Measurements from ENCODE around the gene STAU1. TPM values are rescaled to one million over a fixed set of nuclear protein-coding genes. Genes with fewer than 3 reads are reported as not detected.

The STAU1 gene
- polyA plus RNA-seq, 1 donor (not counting 4 experiments of a cell fraction or from before 2014, with no cell fraction given), result 55.3 TPM

DNA sequence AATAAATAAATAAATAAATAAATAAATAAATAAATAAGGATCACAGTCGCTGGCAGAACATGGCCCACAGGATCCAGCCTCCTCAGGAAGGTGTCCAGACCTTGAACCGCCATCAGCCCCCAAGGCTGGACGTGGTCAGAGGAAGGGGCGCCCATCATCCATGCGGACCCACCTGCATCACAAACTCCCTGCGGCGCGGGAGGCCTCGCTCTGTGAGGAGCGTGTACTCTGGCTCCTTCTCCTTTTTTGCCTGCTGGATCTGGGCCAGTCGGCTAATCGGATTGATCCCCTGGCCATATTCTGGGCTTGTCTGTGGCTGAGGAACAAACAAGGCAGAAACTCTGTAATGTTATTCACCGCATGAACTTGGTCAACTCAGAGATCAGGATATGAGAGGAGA is 65.2 kb downstream of the STAU1 start:
- Histone ChIP-seq H3K36me3 (ENCODE audit: control insufficient read depth in 2 of 2, extremely low read depth in 1 of 2, insufficient read depth in 2 of 2, low read length in 2 of 2) (peaks cover 29 to 31% of the 10 kb centered on the region in 2 experiments), H3K27ac (ENCODE audit: control insufficient read depth, insufficient read depth, low read length) (no peak overlapping the region), H3K9ac (ENCODE audit: control insufficient read depth, extremely low read depth, insufficient read depth, low read length) (no peak overlapping the region), H2AFZ (ENCODE audit: control insufficient read depth, low read length) (no peak overlapping the region), H3K4me1 (ENCODE audit: control insufficient read depth, extremely low read depth, insufficient read depth, low read length) (peaks cover 2% of the 10 kb centered on the region), H3K9me1 (ENCODE audit: control insufficient read depth, extremely low read depth, insufficient read depth, low read length) (no peaks in the 10 kb centered on the region), H3K9me3 (ENCODE audit: control insufficient read depth, low read depth, low read length) (no peaks in the 10 kb centered on the region), H3K4me3 (ENCODE audit: control insufficient read depth in 2 of 3, extremely low read depth in 1 of 3, insufficient read depth in 2 of 3, low read depth in 1 of 3, low read length in 3 of 3) (no peak overlapping the region), H3K27me3 (ENCODE audit: control insufficient read depth, extremely low read depth, insufficient read depth, low read length) (no peaks in the 10 kb centered on the region), H3K79me2 (ENCODE audit: control insufficient read depth, insufficient read depth, low read length) (no peaks in the 10 kb centered on the region), H4K20me1 (ENCODE audit: control insufficient read depth, extremely low read depth, insufficient read depth, low read length) (no peaks in the 10 kb centered on the region), H3K4me2 (ENCODE audit: control insufficient read depth, extremely low read depth, insufficient read depth, low read depth, low read length) (no peak overlapping the region)
- dilution Hi-C loops (cut with MboI; ENCODE audit: extremely low pct_ligation_motif_present, low sequenced_read_pairs), result no loop called here
- TF ChIP-seq, protein P1, sequence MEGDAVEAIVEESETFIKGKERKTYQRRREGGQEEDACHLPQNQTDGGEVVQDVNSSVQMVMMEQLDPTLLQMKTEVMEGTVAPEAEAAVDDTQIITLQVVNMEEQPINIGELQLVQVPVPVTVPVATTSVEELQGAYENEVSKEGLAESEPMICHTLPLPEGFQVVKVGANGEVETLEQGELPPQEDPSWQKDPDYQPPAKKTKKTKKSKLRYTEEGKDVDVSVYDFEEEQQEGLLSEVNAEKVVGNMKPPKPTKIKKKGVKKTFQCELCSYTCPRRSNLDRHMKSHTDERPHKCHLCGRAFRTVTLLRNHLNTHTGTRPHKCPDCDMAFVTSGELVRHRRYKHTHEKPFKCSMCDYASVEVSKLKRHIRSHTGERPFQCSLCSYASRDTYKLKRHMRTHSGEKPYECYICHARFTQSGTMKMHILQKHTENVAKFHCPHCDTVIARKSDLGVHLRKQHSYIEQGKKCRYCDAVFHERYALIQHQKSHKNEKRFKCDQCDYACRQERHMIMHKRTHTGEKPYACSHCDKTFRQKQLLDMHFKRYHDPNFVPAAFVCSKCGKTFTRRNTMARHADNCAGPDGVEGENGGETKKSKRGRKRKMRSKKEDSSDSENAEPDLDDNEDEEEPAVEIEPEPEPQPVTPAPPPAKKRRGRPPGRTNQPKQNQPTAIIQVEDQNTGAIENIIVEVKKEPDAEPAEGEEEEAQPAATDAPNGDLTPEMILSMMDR (optimal IDR thresholded peaks at IDR 0.05 in 1 of 3, IDR thresholded peaks at IDR 0.05 in 1 of 3, conservative IDR thresholded peaks at IDR 0.05 in 1 of 3; ENCODE audit: extremely low read depth in 1 of 3, insufficient read depth in 2 of 3, low read length in 3 of 3), result no peak
- no peak for TF ChIP-seq EZH2 (IDR thresholded peaks at IDR 0.05; ENCODE audit: low read length)
- FAIRE-seq (no peak), DNase-seq (ENCODE audit: low read depth, low spot score) (no peak)

DNA sequence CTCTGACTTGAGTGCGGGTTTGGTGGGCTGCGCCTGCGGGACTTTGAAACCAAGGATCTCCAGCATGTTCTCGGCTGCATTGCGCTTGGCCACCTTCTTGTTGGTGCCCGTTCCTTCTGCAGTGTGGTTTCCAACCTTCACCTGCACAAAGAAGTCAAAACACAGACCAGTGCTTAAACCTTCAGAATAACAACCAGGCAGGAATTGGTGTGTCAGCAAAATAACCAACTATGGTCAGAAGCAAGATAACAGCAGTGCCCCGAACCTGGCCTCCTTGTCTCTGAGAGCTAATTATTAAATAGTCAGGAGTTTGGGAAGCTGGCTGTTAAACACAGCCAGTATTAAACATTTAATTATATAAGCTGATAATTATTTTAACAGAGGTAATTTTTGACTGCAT is 68.1 kb downstream of the STAU1 start:
- no peak for TF ChIP-seq EZH2 (IDR thresholded peaks at IDR 0.05; ENCODE audit: low read length)
- TF ChIP-seq, protein P1 (optimal IDR thresholded peaks at IDR 0.05 in 1 of 3, IDR thresholded peaks at IDR 0.05 in 1 of 3, conservative IDR thresholded peaks at IDR 0.05 in 1 of 3; ENCODE audit: extremely low read depth in 1 of 3, insufficient read depth in 2 of 3, low read length in 3 of 3), result no peak
- DNase-seq (ENCODE audit: low read depth, low spot score) (no peak), FAIRE-seq (no peak)
- no peak overlapping the region for H3K4me3 ChIP-seq (ENCODE audit: control insufficient read depth in 2 of 3, extremely low read depth in 1 of 3, insufficient read depth in 2 of 3, low read depth in 1 of 3, low read length in 3 of 3)
- dilution Hi-C loops (cut with MboI; ENCODE audit: extremely low pct_ligation_motif_present, low sequenced_read_pairs), result no loop called here
- H3K9me3 ChIP-seq (ENCODE audit: control insufficient read depth, low read depth, low read length), result no peaks in the 10 kb centered on the region
- H3K36me3 ChIP-seq (ENCODE audit: control insufficient read depth in 2 of 2, extremely low read depth in 1 of 2, insufficient read depth in 2 of 2, low read length in 2 of 2), result peaks cover 41 to 49% of the 10 kb centered on the region in 2 experiments
- peaks cover 2% of the 10 kb centered on the region for H3K4me1 ChIP-seq (ENCODE audit: control insufficient read depth, extremely low read depth, insufficient read depth, low read length)
- H3K4me2 ChIP-seq (ENCODE audit: control insufficient read depth, extremely low read depth, insufficient read depth, low read depth, low read length), result no peak overlapping the region
- H2AFZ ChIP-seq (ENCODE audit: control insufficient read depth, low read length), result no peak overlapping the region
- H3K79me2 ChIP-seq (ENCODE audit: control insufficient read depth, insufficient read depth, low read length), result no peaks in the 10 kb centered on the region
- H4K20me1 ChIP-seq (ENCODE audit: control insufficient read depth, extremely low read depth, insufficient read depth, low read length), result no peaks in the 10 kb centered on the region
- H3K9ac ChIP-seq (ENCODE audit: control insufficient read depth, extremely low read depth, insufficient read depth, low read length), result no peak overlapping the region
- H3K27ac ChIP-seq (ENCODE audit: control insufficient read depth, insufficient read depth, low read length), result no peak overlapping the region
- no peaks in the 10 kb centered on the region for H3K9me1 ChIP-seq (ENCODE audit: control insufficient read depth, extremely low read depth, insufficient read depth, low read length)
- H3K27me3 ChIP-seq (ENCODE audit: control insufficient read depth, extremely low read depth, insufficient read depth, low read length), result no peaks in the 10 kb centered on the region
